C4-2B (cell line): ENCODE measurements around the gene SCUBE1.
A peak's percentile ranks its signal among the peaks of the same experiment; 100 is the strongest.

Experiments used
- H3K27ac ChIP-seq: fragments of 450-650 bp; 2 replicates; pipeline ENCODE4 v1.5.1; 2017
- CTCF ChIP-seq: fragments of 450-650 bp; conservative IDR thresholded peaks from 2 replicates; pipeline ENCODE4 v1.5.1; 2017; ENCODE audit warnings: mild to moderate bottlenecking
- ZFX ChIP-seq: fragments of 450-650 bp; IDR thresholded peaks from 2 replicates; pipeline ENCODE4 v1.6.1; 2017

Gene SCUBE1

GRCh38 chr22:43191831-43192230 is 151.3 kb downstream of the SCUBE1 start:
- H3K27ac ChIP-seq: no peak overlapping the region
- no peak for TF ChIP-seq CTCF
- no peak for TF ChIP-seq ZFX

GRCh38 chr22:43188829-43189545 is 154.2 kb downstream of the SCUBE1 start:
- H3K27ac ChIP-seq: peak overlapping the region; percentile 86; the same call in 1 of the 2 replicates
- no peak for TF ChIP-seq ZFX
- no peak for TF ChIP-seq CTCF

GRCh38 chr22:43187171-43188099 is 155.7 kb downstream of the SCUBE1 start:
- peak overlapping the region; percentile 97 for H3K27ac ChIP-seq
- peak; percentile 62; the same call in 1 of the 2 replicates for TF ChIP-seq ZFX
- peak; percentile 90 for TF ChIP-seq CTCF

GRCh38 chr22:43186272-43187170 is 156.7 kb downstream of the SCUBE1 start, which contains the start of gene TTLL12:
TSS of gene TTLL12 (minus strand) at chr22:43187134. CDS start at chr22:43187069, 65 bp downstream.
- H3K27ac ChIP-seq: peak within 1 kb of the TSS; percentile 97
- no peak for TF ChIP-seq CTCF
- TF ChIP-seq ZFX: peak; percentile 68; the same call in 1 of the 2 replicates

GRCh38 chr22:43185860-43186261 is 157.3 kb downstream of the SCUBE1 start:
- TF ChIP-seq ZFX: no peak
- no peak for TF ChIP-seq CTCF

GRCh38 chr22:43183496-43184277 is 159.5 kb downstream of the SCUBE1 start:
- TF ChIP-seq ZFX: no peak
- TF ChIP-seq CTCF: no peak
- peak overlapping the region; percentile 9; the same call in 1 of the 2 replicates for H3K27ac ChIP-seq

More at GRCh38 chr22:43185860-43186261, 157.3 kb downstream of the SCUBE1 start:
- peak overlapping the region; percentile 97 for H3K27ac ChIP-seq
